Peyer's patch (tissue), 4 donors: ENCODE results near the gene ZNF792. TPM values are rescaled to one million over a fixed set of nuclear protein-coding genes. Genes with fewer than 3 reads are reported as not detected.
"Not testable (repeated sequence)": the region's sequence is repeated elsewhere in the genome, so short reads cannot be mapped to it uniquely, and the experiment has no call there.

ENCODE experiments used
- DNase-seq, 3 donors: peaks; one replicate each; pipeline ENCODE4 v3.0.0-alpha.2; 2017 to 2019
- H3K27ac ChIP-seq, 4 donors: fragments of 200-600 bp; sonication (generic); one replicate each; pipeline ENCODE4 v1.5.1; 2016 to 2019
- H3K27me3 ChIP-seq, 2 donors: fragments of 200-600 bp; sonication (generic); one replicate each; pipeline ENCODE4 v1.5.1; 2019
- H3K36me3 ChIP-seq, 3 donors: fragments of 200-600 bp; sonication (generic); one replicate each; pipeline ENCODE4 v1.5.1; 2016 to 2019
- H3K4me1 ChIP-seq, 4 donors: fragments of 200-600 bp; sonication (generic); one replicate each; pipeline ENCODE4 v1.5.1; 2016 to 2019
- H3K4me3 ChIP-seq, 4 donors: fragments of 200-600 bp; sonication (generic); 1 replicate in 3 of 4; 2 replicates in 1 of 4; pipeline ENCODE4 v1.5.1; 2016 to 2019; ENCODE audit warnings: mild to moderate bottlenecking in 1 of 4
- H3K9me3 ChIP-seq, 4 donors: fragments of 200-600 bp; sonication (generic); one replicate each; pipeline ENCODE4 v1.5.1; 2016 to 2019; ENCODE audit warnings: mild to moderate bottlenecking in 1 of 4
- POLR2A ChIP-seq, 2 donors: fragments of 450-650 bp; IDR thresholded peaks; one replicate each; pipeline ENCODE4 v1.5.1; 2017; ENCODE audit warnings: antibody characterized with exemption in 2 of 2, mild to moderate bottlenecking in 2 of 2, moderate library complexity in 2 of 2
- total RNA-seq, 4 donors: library from RNA; depleted of rRNA; stranded (reverse); fragments of >200 nt; gene quantifications; one replicate each; pipeline ENCODE4 v1.1.0, GENCODE V29; 2016
- TF ChIP-seq, protein P1 (sequence below), 6 experiments: fragments of 450-650 bp in 4 of 6; fragments of 200-600 bp in 2 of 6; sonication (generic) in 1 of 6; IDR thresholded peaks; one replicate each; pipeline ENCODE4 v1.5.1; 2017 to 2019; ENCODE audit warnings: antibody characterized with exemption in 6 of 6, mild to moderate bottlenecking in 3 of 6, moderate library complexity in 1 of 6

ZNF792 gene
- total RNA-seq, 4 donors from 2014 or later: 7.0 to 15.7 (median 7.4) TPM

DNA sequence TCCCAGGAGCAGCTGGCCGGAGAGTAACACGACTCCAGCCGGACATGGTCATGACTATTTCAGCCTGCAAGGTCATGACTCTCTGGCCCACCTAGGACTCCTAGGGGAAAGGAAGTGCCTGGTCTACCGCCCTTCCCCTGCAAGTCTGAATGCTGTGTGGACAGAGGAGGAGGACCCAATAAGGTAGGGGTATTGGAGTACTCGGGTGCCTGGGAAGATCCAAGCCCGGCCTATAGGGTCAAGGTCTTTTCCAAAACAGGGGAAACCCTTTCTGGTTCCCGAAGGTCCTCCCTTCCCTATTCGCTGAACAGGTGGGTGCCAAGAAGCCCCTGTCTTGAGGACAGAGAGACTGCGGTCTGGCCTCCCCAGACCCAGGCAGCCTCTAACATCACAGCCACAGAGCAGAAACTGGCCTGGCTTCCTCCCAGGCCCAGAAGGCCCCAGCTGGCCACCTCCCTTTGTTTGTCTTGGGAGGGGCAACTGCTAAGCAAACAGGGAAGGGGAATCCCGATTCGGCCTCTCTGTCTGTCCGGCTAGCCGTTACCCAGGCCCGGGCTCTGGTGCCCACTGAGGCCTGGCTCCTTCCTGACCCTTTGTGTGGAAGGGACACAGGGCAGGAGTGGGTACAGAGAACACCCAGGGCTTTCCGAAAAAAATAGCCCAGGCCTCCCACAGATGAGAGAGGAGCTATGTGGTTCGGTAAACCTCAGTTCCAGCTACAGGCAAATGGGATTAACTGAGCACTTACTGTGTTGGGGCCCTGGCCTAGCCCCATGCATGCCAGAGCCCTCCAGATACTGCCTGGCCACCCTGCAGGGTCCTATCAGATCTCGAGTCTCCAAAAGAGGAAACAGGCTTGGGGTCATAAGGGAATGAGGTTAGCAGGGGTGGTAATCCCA lies 30.9 kb upstream of the ZNF792 start:
- Histone ChIP-seq H3K9me3 (peaks cover 0 to 5% (median 0%) of the 10 kb centered on the region in 4 donors), H3K36me3 (no peaks in the 10 kb centered on the region), H3K4me1 (peaks cover 0 to 51% (median 4%) of the 10 kb centered on the region in 4 donors), H3K27me3 (no peaks in the 10 kb centered on the region), H3K4me3 (no peak overlapping the region), H3K27ac (peak overlapping the region; percentile 31 to 68 (median 44))
- DNase-seq: peak in 2 of 3 donors; percentile 65 to 70
- TF ChIP-seq, protein P1, sequence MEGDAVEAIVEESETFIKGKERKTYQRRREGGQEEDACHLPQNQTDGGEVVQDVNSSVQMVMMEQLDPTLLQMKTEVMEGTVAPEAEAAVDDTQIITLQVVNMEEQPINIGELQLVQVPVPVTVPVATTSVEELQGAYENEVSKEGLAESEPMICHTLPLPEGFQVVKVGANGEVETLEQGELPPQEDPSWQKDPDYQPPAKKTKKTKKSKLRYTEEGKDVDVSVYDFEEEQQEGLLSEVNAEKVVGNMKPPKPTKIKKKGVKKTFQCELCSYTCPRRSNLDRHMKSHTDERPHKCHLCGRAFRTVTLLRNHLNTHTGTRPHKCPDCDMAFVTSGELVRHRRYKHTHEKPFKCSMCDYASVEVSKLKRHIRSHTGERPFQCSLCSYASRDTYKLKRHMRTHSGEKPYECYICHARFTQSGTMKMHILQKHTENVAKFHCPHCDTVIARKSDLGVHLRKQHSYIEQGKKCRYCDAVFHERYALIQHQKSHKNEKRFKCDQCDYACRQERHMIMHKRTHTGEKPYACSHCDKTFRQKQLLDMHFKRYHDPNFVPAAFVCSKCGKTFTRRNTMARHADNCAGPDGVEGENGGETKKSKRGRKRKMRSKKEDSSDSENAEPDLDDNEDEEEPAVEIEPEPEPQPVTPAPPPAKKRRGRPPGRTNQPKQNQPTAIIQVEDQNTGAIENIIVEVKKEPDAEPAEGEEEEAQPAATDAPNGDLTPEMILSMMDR (IDR thresholded peaks at IDR 0.05): no peak
- no peak for TF ChIP-seq POLR2A (IDR thresholded peaks at IDR 0.05)

DNA sequence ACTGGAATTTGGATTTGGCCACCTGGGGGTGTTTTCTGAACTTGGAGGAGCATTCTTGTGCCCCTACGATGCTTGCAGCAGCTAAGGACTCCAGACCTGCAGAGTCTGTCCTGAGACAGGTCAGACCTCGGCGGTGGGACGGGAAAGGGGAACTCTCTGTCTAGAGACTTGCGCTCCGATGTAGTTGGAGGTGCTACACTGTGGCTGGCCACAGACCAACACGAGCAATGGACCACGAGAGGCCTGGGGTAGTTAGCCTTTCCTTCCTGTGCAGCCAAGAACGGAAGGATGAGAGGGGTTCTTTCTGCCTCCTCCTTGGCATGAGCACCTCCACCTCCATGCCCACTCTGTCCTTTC lies 30.2 kb upstream of the ZNF792 start:
- H3K9me3 ChIP-seq: peaks cover 0 to 5% (median 0%) of the 10 kb centered on the region in 4 donors
- TF ChIP-seq, protein P1 (IDR thresholded peaks at IDR 0.05): no peak
- TF ChIP-seq POLR2A (IDR thresholded peaks at IDR 0.05): no peak
- no peak overlapping the region for H3K4me3 ChIP-seq
- H3K27ac ChIP-seq: peak overlapping the region in 2 of 4 donors; percentile 31 to 68
- no peaks in the 10 kb centered on the region for H3K27me3 ChIP-seq
- DNase-seq: no peak
- H3K36me3 ChIP-seq: no peaks in the 10 kb centered on the region
- H3K4me1 ChIP-seq: peaks cover 0 to 45% (median 2%) of the 10 kb centered on the region in 4 donors

DNA sequence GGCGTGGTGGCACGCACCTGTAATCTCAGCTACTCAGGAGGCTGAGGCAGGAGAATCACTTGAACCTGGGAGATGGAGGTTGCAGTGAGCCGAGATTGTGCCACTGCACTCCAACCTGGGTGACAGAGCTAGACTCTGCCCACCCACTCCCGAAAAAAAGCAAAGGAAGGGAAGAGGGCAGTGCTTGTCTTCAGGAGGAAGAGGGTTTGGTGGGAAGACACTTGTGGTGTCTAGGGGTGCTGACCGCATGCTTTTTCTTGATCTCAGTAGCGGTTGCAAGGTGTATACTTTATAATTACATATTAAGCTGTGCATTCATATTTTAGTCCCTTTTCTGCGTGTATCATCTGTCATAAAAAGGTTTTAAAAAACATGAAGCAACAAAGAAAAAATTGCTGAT lies 28.6 kb upstream of the ZNF792 start:
- not testable (repeated sequence) for H3K36me3 ChIP-seq, DNase-seq, H3K9me3 ChIP-seq, H3K27ac ChIP-seq, H3K4me3 ChIP-seq, H3K27me3 ChIP-seq
- peaks cover 0 to 32% (median 0%) of the 10 kb centered on the region in 4 donors for H3K4me1 ChIP-seq

DNA sequence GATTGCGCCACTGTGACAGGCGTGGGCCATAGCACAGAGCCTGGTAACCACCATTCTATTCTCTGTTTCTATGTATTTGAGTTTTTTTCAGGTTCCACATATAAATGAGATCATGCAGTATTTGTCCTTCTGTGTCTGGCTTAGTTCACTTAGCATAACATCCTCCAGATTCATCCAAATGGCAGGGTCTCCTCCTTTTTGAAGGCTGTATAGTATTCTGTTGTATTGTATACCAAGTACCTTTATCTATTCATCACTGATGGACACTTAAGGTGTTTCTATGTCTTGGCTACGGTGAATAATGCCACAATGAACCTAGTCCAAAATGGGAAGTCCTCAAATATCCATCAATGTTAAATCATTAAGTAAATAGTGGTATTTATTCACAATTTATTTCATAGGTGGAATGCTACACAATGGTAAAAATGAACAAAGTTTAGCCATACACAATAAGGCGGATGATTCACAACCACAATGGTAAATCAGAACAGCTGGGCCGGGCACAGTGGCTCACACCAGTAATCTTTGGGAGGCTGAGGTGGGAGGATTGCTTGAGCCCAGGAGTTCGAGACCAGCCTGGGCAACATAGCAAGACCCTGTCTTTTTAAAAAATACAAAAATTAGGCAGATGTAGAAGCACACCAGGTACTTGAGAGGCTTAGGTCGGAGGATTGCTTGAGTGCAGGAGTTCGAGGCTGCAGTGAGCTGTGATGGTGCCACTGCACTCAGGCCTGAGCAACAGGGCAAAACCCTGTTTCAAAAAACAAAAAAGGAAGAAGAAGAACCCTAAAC lies 27.7 kb upstream of the ZNF792 start:
- H3K36me3 ChIP-seq: no peaks in the 10 kb centered on the region

DNA sequence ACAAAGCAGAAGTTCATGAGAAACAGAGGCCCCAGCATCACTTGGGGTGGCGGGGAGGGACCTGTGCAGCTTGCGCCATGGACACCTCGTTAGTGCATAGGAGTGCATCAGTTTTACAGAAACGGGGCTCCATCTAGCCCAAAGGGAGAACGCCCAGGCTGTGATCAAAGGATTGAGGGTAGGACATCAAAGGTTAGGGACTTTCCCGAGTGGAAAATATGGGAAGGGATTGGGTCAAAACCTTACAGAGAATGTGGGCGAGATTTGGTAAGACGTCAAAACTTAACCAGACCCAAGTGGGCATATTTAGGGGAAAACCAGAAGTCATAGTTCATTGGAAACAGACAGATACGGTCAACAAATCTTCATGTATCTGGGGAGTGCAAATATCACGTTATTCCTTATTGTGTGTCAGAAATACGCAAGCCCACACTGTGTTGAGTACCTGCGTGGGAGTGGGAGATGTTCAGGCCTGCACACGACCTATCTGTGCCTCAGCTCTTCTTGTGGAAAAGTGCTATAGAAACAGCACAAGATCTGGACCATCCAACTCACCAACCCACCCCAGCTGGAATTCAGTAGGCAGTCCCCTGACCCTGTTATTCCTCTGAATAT lies 26.7 kb upstream of the ZNF792 start:
- no peaks in the 10 kb centered on the region for H3K36me3 ChIP-seq
- peaks cover 0 to 5% (median 0%) of the 10 kb centered on the region in 4 donors for H3K9me3 ChIP-seq
- no peak overlapping the region for H3K27ac ChIP-seq
- no peaks in the 10 kb centered on the region for H3K27me3 ChIP-seq
- H3K4me1 ChIP-seq: peaks cover 0 to 18% (median 0%) of the 10 kb centered on the region in 4 donors
- no peak for DNase-seq
- no peak overlapping the region for H3K4me3 ChIP-seq
- TF ChIP-seq, protein P1 (IDR thresholded peaks at IDR 0.05): no peak
- TF ChIP-seq POLR2A (IDR thresholded peaks at IDR 0.05): no peak

More for the DNA sequence above, 27.7 kb upstream of the ZNF792 start:
- no peak for DNase-seq
- Histone ChIP-seq H3K4me1 (peaks cover 0 to 24% (median 0%) of the 10 kb centered on the region in 4 donors), H3K27ac (no peak overlapping the region), H3K27me3 (no peaks in the 10 kb centered on the region), H3K9me3 (peaks cover 0 to 5% (median 0%) of the 10 kb centered on the region in 4 donors), H3K4me3 (no peak overlapping the region)
- no peak for TF ChIP-seq POLR2A (IDR thresholded peaks at IDR 0.05)
- TF ChIP-seq, protein P1 (IDR thresholded peaks at IDR 0.05): no peak
